ENCODE results near the gene RALGAPA1. TPM values are rescaled to one million over a fixed set of nuclear protein-coding genes. Genes with fewer than 3 reads are reported as not detected.
A peak's percentile ranks its signal among the peaks of the same experiment; 100 is the strongest.

The RALGAPA1 gene
- polyA plus RNA-seq, 3 donors = 35.7 to 63.9 (median 43.4) TPM

GRCh38 chr14:35578639-35579038 lies 230.5 kb downstream of the RALGAPA1 start:
- no peak for DNase-seq (ENCODE audit: extremely low read depth in 1 of 11, low read depth in 9 of 11, low spot score in 4 of 11)

DNA sequence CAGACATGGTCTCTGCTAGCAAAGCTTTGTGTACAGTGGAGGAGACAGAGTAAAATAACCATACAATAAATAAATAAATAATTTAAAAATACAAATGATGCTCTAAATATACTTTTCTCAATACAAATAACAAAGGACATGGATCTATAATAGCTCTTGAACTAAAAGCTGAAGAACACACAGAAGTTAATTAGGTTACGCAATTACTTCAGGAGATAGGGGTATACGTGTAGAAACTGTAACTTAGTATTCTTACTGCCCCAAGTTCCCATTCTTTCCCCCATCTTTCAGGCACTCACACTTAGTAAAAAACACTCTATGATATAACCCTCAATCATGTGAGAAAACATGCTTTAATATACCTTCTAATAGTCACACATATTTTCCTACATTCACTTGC lies 231.0 kb downstream of the RALGAPA1 start:
- no peak for DNase-seq (ENCODE audit: extremely low read depth in 1 of 11, low read depth in 9 of 11, low spot score in 4 of 11)

GRCh38 chr14:35576856-35577255 lies 232.2 kb downstream of the RALGAPA1 start:
- DNase-seq (ENCODE audit: extremely low read depth in 1 of 11, low read depth in 9 of 11, low spot score in 4 of 11) = no peak

DNA sequence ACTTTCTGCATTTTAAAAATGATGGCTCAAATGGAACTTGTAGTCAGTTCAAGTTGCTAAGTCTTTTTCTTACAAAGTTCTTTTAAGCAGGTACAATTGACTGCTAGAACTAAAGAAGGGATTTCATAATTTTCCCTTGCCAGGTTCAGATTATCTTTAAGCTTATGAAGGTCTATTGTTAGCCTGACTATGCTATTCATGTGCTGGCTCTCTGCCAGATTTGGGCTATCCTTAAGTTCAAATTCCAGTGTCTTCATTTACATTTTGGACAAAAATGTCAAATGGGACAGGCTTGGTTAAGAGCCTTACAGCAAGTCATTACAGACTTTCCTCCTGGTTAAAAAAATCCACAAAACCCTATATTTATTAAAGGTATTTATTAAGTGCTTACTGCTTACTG lies 232.8 kb downstream of the RALGAPA1 start:
- DNase-seq (ENCODE audit: extremely low read depth in 1 of 11, low read depth in 9 of 11, low spot score in 4 of 11) = no peak

GRCh38 chr14:35573911-35574310 lies 235.2 kb downstream of the RALGAPA1 start:
- no peak for DNase-seq (ENCODE audit: extremely low read depth in 1 of 11, low read depth in 9 of 11, low spot score in 4 of 11)

- no peak for DNase-seq (ENCODE audit: extremely low read depth in 1 of 11, low read depth in 9 of 11, low spot score in 4 of 11)
Measured at GRCh38 chr14:35571598-35571997, 237.5 kb downstream of the RALGAPA1 start.

GRCh38 chr14:35565871-35566464 lies 243.1 kb downstream of the RALGAPA1 start:
- DNase-seq (ENCODE audit: extremely low read depth in 1 of 11, low read depth in 9 of 11, low spot score in 4 of 11) = peak in 8 of 11 donors; percentile 1 to 45 (median 8)

GRCh38 chr14:35558680-35559079 lies 250.4 kb downstream of the RALGAPA1 start:
- DNase-seq (ENCODE audit: extremely low read depth in 1 of 11, low read depth in 9 of 11, low spot score in 4 of 11) = no peak

DNA sequence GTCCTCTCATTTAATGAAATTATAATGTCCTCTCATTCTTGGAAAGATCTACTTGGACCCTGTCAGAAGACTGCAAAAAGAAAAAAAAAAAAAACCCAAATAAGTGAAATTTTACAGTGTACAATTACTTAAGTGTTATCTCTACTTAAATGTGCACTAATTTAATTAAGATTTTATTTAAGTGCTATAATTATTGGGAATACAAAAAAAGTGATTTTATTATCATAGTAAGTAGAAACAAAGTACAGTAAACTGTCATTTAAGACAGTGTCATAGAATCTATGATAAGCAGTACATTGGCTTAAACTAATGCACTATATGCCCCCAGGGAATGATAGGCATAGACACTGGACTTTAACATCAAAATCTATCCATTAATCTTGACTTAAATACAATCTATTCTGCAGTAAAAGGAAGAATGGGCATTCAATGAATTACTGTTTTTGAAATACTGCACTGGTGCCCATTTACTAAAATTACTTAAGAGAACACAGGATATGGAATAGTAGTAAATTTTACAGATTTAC lies 251.8 kb downstream of the RALGAPA1 start:
- no peak for DNase-seq (ENCODE audit: extremely low read depth in 1 of 11, low read depth in 9 of 11, low spot score in 4 of 11)

DNA sequence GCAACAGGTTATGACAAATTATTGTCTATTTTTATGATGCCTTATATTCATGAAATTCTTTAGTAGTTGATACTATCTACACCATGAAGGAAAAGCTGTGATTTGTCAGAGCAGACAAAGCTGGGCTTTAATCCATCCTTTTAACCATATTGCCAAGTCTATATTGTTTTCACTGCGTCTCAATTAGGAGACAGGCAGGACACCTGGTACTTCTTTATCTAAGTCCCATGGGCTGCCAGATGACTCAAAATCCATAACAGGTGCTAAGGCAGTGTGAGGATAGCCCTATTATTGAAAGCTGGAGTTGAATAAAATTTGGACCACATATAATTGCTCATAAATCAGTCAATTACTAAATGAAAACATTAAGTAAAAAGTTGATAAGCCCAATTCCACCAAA lies 252.5 kb downstream of the RALGAPA1 start:
- DNase-seq (ENCODE audit: extremely low read depth in 1 of 11, low read depth in 9 of 11, low spot score in 4 of 11) = no peak

DNA sequence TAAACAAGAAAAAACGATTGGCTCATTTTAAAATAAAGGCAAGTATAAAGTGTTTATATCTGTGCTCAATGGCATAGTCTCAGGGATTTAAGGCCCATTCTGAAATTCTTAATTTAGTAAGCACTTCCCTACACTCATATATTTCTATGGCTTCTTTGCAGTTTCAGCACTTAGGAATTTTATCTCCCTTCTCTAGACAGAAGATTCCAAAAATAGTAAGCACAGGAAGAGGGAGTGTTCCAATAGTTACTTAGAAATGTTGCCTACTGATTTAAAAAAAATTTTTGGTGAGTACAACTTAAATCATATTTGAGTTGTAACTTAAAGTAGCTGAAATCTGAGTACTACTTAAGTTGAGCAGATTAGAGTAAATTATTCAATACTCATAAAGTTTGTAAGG lies 255.3 kb downstream of the RALGAPA1 start:
- DNase-seq (ENCODE audit: extremely low read depth in 1 of 11, low read depth in 9 of 11, low spot score in 4 of 11) = no peak

- DNase-seq (ENCODE audit: extremely low read depth in 1 of 11, low read depth in 9 of 11, low spot score in 4 of 11) = no peak
Measured at GRCh38 chr14:35551081-35551480, 258.0 kb downstream of the RALGAPA1 start.

- DNase-seq (ENCODE audit: extremely low read depth in 1 of 11, low read depth in 9 of 11, low spot score in 4 of 11) = no peak
Measured at GRCh38 chr14:35549551-35549950, 259.5 kb downstream of the RALGAPA1 start.

- no peak for DNase-seq (ENCODE audit: extremely low read depth in 1 of 11, low read depth in 9 of 11, low spot score in 4 of 11)
Measured at GRCh38 chr14:35543006-35543405, 266.1 kb downstream of the RALGAPA1 start.

DNA sequence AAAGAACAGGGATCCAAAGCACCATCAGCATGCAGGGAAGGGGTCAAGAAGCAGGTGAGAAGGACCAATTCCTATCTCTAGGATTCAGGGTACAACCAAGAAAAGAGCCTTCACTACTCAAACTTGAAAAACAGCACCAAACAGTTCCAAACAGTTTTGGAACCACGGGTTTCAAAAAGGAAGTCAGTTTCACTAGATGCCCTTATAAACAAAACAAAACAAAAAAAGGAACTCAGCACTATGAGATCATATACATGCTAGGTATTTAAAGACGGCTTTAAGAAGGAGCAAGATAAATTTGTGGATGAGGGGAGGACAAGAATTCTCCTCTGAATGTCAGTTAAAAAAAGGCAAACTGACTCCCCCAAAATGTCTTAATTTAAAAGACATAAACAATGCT lies 269.1 kb downstream of the RALGAPA1 start:
- DNase-seq (ENCODE audit: extremely low read depth in 1 of 11, low read depth in 9 of 11, low spot score in 4 of 11) = no peak

- DNase-seq (ENCODE audit: extremely low read depth in 1 of 11, low read depth in 9 of 11, low spot score in 4 of 11) = no peak
Measured at GRCh38 chr14:35535483-35536112, 273.5 kb downstream of the RALGAPA1 start.

DNA sequence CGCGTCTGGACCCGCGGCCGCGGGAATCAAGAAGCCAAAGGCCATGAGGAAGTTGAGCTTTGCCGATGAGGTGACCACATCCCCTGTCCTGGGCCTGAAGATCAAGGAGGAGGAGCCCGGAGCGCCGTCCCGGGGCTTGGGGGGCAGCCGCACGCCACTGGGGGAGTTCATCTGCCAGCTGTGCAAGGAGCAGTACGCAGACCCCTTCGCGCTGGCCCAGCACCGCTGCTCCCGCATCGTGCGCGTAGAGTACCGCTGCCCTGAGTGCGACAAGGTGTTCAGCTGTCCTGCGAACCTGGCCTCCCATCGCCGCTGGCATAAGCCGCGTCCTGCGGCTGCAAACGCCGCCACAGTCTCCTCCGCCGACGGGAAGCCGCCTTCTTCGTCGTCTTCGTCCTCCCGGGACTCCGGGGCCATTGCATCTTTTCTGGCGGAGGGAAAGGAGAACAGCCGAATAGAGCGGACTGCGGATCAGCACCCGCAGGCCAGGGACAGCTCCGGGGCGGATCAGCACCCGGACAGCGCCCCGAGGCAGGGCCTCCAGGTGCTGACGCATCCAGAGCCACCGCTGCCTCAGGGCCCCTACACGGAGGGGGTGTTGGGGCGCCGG lies 274.1 kb downstream of the RALGAPA1 start:
- peak; percentile 43 to 79 (median 68) for DNase-seq (ENCODE audit: extremely low read depth in 1 of 11, low read depth in 9 of 11, low spot score in 4 of 11)

- no peak for DNase-seq (ENCODE audit: extremely low read depth in 1 of 11, low read depth in 9 of 11, low spot score in 4 of 11)
Measured at GRCh38 chr14:35534208-35534872, 274.8 kb downstream of the RALGAPA1 start.

- peak in 6 of 11 donors; percentile 5 to 50 (median 36) for DNase-seq (ENCODE audit: extremely low read depth in 1 of 11, low read depth in 9 of 11, low spot score in 4 of 11)
Measured at GRCh38 chr14:35533357-35534207, 275.5 kb downstream of the RALGAPA1 start, which contains the start of gene INSM2. INSM2 (plus strand) TSS chr14:35534164; CDS start chr14:35534253, 89 bp downstream.
